Gastrocnemius medialis (tissue), 4 donors: ENCODE measurements around the gene RCOR3. TPM values are rescaled to one million over a fixed set of nuclear protein-coding genes. Genes with fewer than 3 reads are reported as not detected.

Source experiments
- ATAC-seq, 2 donors: fragments of 150-250 bp; one replicate each; pipeline ENCODE4 v1.9.1; 2016
- DNase-seq, 2 donors: peaks; one replicate each; pipeline ENCODE4 v3.0.0-alpha.2; 2019
- H3K27ac ChIP-seq, 4 donors: fragments of 200-600 bp; sonication (generic); 1 replicate in 1 of 4; 2 replicates in 3 of 4; pipeline ENCODE4 v1.5.1; 2016 to 2018; ENCODE audit warnings: mild to moderate bottlenecking in 2 of 4, moderate library complexity in 1 of 4
- H3K27me3 ChIP-seq, 3 donors: fragments of 200-600 bp; sonication (generic) in 2 of 3; 1 replicate in 1 of 3; 2 replicates in 2 of 3; pipeline versions ENCODE4 v1.5.1 to v1.6.0; 2016 to 2019; ENCODE audit warnings: mild to moderate bottlenecking in 1 of 3, moderate library complexity in 1 of 3
- H3K36me3 ChIP-seq, 2 donors: fragments of 200-600 bp; sonication (generic) in 1 of 2; one replicate each; pipeline ENCODE4 v1.5.1; 2017 to 2018
- H3K4me1 ChIP-seq, 2 donors: fragments of 200-600 bp; sonication (generic) in 1 of 2; one replicate each; pipeline ENCODE4 v1.5.1; 2016 to 2017; ENCODE audit warnings: mild to moderate bottlenecking in 2 of 2
- H3K4me3 ChIP-seq, 4 donors: fragments of 200-600 bp; sonication (generic) in 3 of 4; 1 replicate in 1 of 4; 2 replicates in 3 of 4; pipeline ENCODE4 v1.5.1; 2016 to 2019; ENCODE audit warnings: mild to moderate bottlenecking in 2 of 4
- H3K9me3 ChIP-seq, 3 donors: fragments of 200-600 bp; sonication (generic) in 2 of 3; 1 replicate in 1 of 3; 2 replicates in 2 of 3; pipeline ENCODE4 v1.5.1; 2016 to 2019
- CTCF ChIP-seq, 5 experiments: fragments of 450-650 bp in 3 of 5; fragments of 200-600 bp in 2 of 5; sonication (generic) in 2 of 5; IDR thresholded peaks in 4 of 5; conservative IDR thresholded peaks in 1 of 5; 1 replicate in 4 of 5; 2 replicates in 1 of 5; pipeline ENCODE4 v1.5.1; 2016 to 2019; ENCODE audit warnings: antibody characterized with exemption in 5 of 5, mild to moderate bottlenecking in 3 of 5, moderate library complexity in 3 of 5
- POLR2A ChIP-seq, 2 donors: fragments of 450-650 bp; IDR thresholded peaks; one replicate each; pipeline ENCODE4 v1.6.1; 2017; ENCODE audit warnings: antibody characterized with exemption in 2 of 2, mild to moderate bottlenecking in 2 of 2, moderate library complexity in 2 of 2
- in situ Hi-C, 4 donors: fragments of 200-750 bp; cut with MboI; loops; one replicate each; pipeline versions ENCODE4 v1.15.0 to v1.8.0; 2017; ENCODE audit warnings: low sequenced_read_pairs in 4 of 4
- intact Hi-C: fragments of 100-400 bp; cut with DNase I; formaldehyde crosslinking; loops from one replicate; pipeline ENCODE4 v1.15.1; 2023; ENCODE audit warnings: low total_unique reads
- total RNA-seq, 4 donors: library from RNA; depleted of rRNA; stranded (reverse); fragments of >200 nt; gene quantifications; one replicate each; pipeline versions ENCODE4 v1.1.0 to v1.2.3, GENCODE V29; 2016

The RCOR3 gene
- total RNA-seq, 4 donors from 2014 or later, result 41.3 to 72.9 (median 61.3) TPM

- in situ Hi-C loops, result no loop called here
- Histone ChIP-seq H3K4me3 (no peak overlapping the region), H3K4me1 (peaks cover 14 to 20% of the 10 kb centered on the region in 2 donors), H3K27ac (peak overlapping the region in 1 of 4 donors; percentile 44), H3K27me3 (no peaks in the 10 kb centered on the region), H3K9me3 (no peaks in the 10 kb centered on the region), H3K36me3 (peaks cover 0 to 62% of the 10 kb centered on the region in 2 donors)
- ATAC-seq (no peak), DNase-seq (no peak)
- TF ChIP-seq CTCF (IDR thresholded peaks at IDR 0.05 in 4 of 5, conservative IDR thresholded peaks at IDR 0.05 in 1 of 5) (no peak), POLR2A (IDR thresholded peaks at IDR 0.05) (no peak)
- intact Hi-C loops, result no loop called here
These were observed 26.0 kb downstream of the RCOR3 start for GRCh38 chr1:211285196-211285595.

GRCh38 chr1:211287218-211287617 is 28.1 kb downstream of the RCOR3 start:
- DNase-seq, result peak in 1 of 2 donors; percentile 21
- Histone ChIP-seq H3K27ac (peak overlapping the region; percentile 19 to 67 (median 36)), H3K4me3 (no peak overlapping the region), H3K36me3 (peaks cover 0 to 64% of the 10 kb centered on the region in 2 donors), H3K4me1 (peaks cover 12 to 14% of the 10 kb centered on the region in 2 donors), H3K9me3 (no peaks in the 10 kb centered on the region), H3K27me3 (no peaks in the 10 kb centered on the region)
- TF ChIP-seq POLR2A (IDR thresholded peaks at IDR 0.05) (no peak), CTCF (IDR thresholded peaks at IDR 0.05 in 4 of 5, conservative IDR thresholded peaks at IDR 0.05 in 1 of 5) (no peak)
- ATAC-seq, result peak; percentile 12 to 73
- in situ Hi-C loops, result no loop called here
- intact Hi-C loops, result no loop called here

- Histone ChIP-seq H3K27ac (no peak overlapping the region), H3K4me3 (no peak overlapping the region), H3K4me1 (peaks cover 5% of the 10 kb centered on the region in 2 donors), H3K9me3 (no peaks in the 10 kb centered on the region), H3K36me3 (peaks cover 0 to 82% of the 10 kb centered on the region in 2 donors), H3K27me3 (no peaks in the 10 kb centered on the region)
- in situ Hi-C loops, result loop anchor here in 1 of 4 donors (10.0 kb wide), 1 partner anchor 48 kb away; no protein-coding TSS in a partner anchor
- intact Hi-C loops, result no loop called here
- DNase-seq, result no peak
- ATAC-seq, result no peak
- TF ChIP-seq CTCF (IDR thresholded peaks at IDR 0.05 in 4 of 5, conservative IDR thresholded peaks at IDR 0.05 in 1 of 5) (no peak), POLR2A (IDR thresholded peaks at IDR 0.05) (no peak)
These were observed 33.2 kb downstream of the RCOR3 start for GRCh38 chr1:211292411-211292810.

GRCh38 chr1:211296396-211296795 is 37.2 kb downstream of the RCOR3 start:
- Histone ChIP-seq H3K4me3 (no peak overlapping the region), H3K27ac (no peak overlapping the region), H3K9me3 (no peaks in the 10 kb centered on the region), H3K27me3 (no peaks in the 10 kb centered on the region), H3K36me3 (peaks cover 0 to 79% of the 10 kb centered on the region in 2 donors), H3K4me1 (no peaks in the 10 kb centered on the region)
- intact Hi-C loops (no loop called here), in situ Hi-C loops (loop anchor here in 1 of 4 donors (10.0 kb wide), 1 partner anchor 52 kb away; no protein-coding TSS in a partner anchor)
- DNase-seq (no peak), ATAC-seq (no peak)
- TF ChIP-seq POLR2A (IDR thresholded peaks at IDR 0.05) (no peak), CTCF (IDR thresholded peaks at IDR 0.05 in 4 of 5, conservative IDR thresholded peaks at IDR 0.05 in 1 of 5) (no peak)

- TF ChIP-seq POLR2A (IDR thresholded peaks at IDR 0.05) (no peak), CTCF (IDR thresholded peaks at IDR 0.05 in 4 of 5, conservative IDR thresholded peaks at IDR 0.05 in 1 of 5) (no peak)
- Histone ChIP-seq H3K4me1 (peaks cover 11% of the 10 kb centered on the region in 2 donors), H3K4me3 (no peak overlapping the region), H3K27me3 (no peaks in the 10 kb centered on the region), H3K36me3 (peaks cover 0 to 13% of the 10 kb centered on the region in 2 donors), H3K27ac (peak overlapping the region in 3 of 4 donors; percentile 17 to 27 (median 18)), H3K9me3 (no peaks in the 10 kb centered on the region)
- intact Hi-C loops, result no loop called here
- DNase-seq, result no peak
- in situ Hi-C loops, result no loop called here
- ATAC-seq, result peak in 1 of 2 donors; percentile 62
These were observed 45.9 kb downstream of the RCOR3 start for GRCh38 chr1:211305044-211305443.
